Chondrocyte (in vitro differentiated cells): ENCODE measurements around the gene AGBL4. TPM values are rescaled to one million over a fixed set of nuclear protein-coding genes. Genes with fewer than 3 reads are reported as not detected.

Source experiments
- DNase-seq: peaks from one replicate; pipeline ENCODE4 v3.0.0; 2021; ENCODE audit warnings: mixed read lengths, low spot score
- H3K27ac Mint-ChIP-seq: one replicate; pipeline ENCODE4 v1.8.0; 2021; ENCODE audit warnings: mild to moderate bottlenecking, moderate library complexity, mixed read lengths; ENCODE audit not compliant: unreplicated experiment
- H3K27me3 Mint-ChIP-seq: 2 replicates; pipeline ENCODE4 v1.8.0; 2021; ENCODE audit warnings: low read depth, mixed read lengths
- H3K36me3 Mint-ChIP-seq: 2 replicates; pipeline ENCODE4 v1.8.0; 2021; ENCODE audit warnings: low read depth, mixed read lengths
- H3K4me1 Mint-ChIP-seq: 2 replicates; pipeline ENCODE4 v1.8.0; 2021; ENCODE audit warnings: low read depth, mild to moderate bottlenecking, mixed read lengths
- H3K4me3 Mint-ChIP-seq: one replicate; pipeline ENCODE4 v1.8.0; 2021; ENCODE audit warnings: mild to moderate bottlenecking, moderate library complexity, mixed read lengths; ENCODE audit not compliant: unreplicated experiment
- H3K9me3 Mint-ChIP-seq: 2 replicates; pipeline ENCODE4 v1.8.0; 2021; ENCODE audit warnings: low read depth, mixed read lengths
- CTCF ChIP-seq: fragments of 200-600 bp; sonication (generic); IDR thresholded peaks from 2 replicates; pipeline ENCODE4 v1.5.0; 2021; ENCODE audit warnings: antibody characterized with exemption, mild to moderate bottlenecking, moderate library complexity
- total RNA-seq: library from RNA; stranded (reverse); gene quantifications from 3 replicates; pipeline ENCODE4 v1.2.1, GENCODE V29; 2021

Gene AGBL4
- total RNA-seq, 1 donor from 2014 or later: not detected

GRCh38 chr1:48932366-48932765 is 1091.4 kb downstream of the AGBL4 start:
- H3K27me3 Mint-ChIP-seq: no peaks in the 10 kb centered on the region
- peaks cover under 1% of the 10 kb centered on the region for H3K9me3 Mint-ChIP-seq
- no peaks in the 10 kb centered on the region for H3K36me3 Mint-ChIP-seq
- no peak for DNase-seq
- H3K4me3 Mint-ChIP-seq: no peak overlapping the region
- H3K4me1 Mint-ChIP-seq: no peaks in the 10 kb centered on the region
- no peak for TF ChIP-seq CTCF
- H3K27ac Mint-ChIP-seq: no peak overlapping the region

- no peak for TF ChIP-seq CTCF
- no peak for DNase-seq
- no peaks in the 10 kb centered on the region for H3K36me3 Mint-ChIP-seq
Observed at GRCh38 chr1:48931506-48932192, 1092.1 kb downstream of the AGBL4 start.

GRCh38 chr1:48930011-48930410 is 1093.7 kb downstream of the AGBL4 start:
- Mint-ChIP-seq H3K4me1 (no peaks in the 10 kb centered on the region), H3K9me3 (peaks cover 4% of the 10 kb centered on the region), H3K27ac (no peak overlapping the region), H3K36me3 (no peaks in the 10 kb centered on the region), H3K27me3 (no peaks in the 10 kb centered on the region), H3K4me3 (no peak overlapping the region)
- no peak for TF ChIP-seq CTCF
- no peak for DNase-seq

More at GRCh38 chr1:48931506-48932192, 1092.1 kb downstream of the AGBL4 start:
- no peaks in the 10 kb centered on the region for H3K27me3 Mint-ChIP-seq
- H3K27ac Mint-ChIP-seq: no peak overlapping the region
- no peaks in the 10 kb centered on the region for H3K4me1 Mint-ChIP-seq
- H3K9me3 Mint-ChIP-seq: peaks cover 4% of the 10 kb centered on the region
- no peak overlapping the region for H3K4me3 Mint-ChIP-seq

GRCh38 chr1:48924099-48924498 is 1099.7 kb downstream of the AGBL4 start:
- H3K9me3 Mint-ChIP-seq: peaks cover 4% of the 10 kb centered on the region
- H3K27me3 Mint-ChIP-seq: no peaks in the 10 kb centered on the region
- no peak overlapping the region for H3K4me3 Mint-ChIP-seq
- no peaks in the 10 kb centered on the region for H3K4me1 Mint-ChIP-seq
- no peak overlapping the region for H3K27ac Mint-ChIP-seq
- TF ChIP-seq CTCF: no peak
- H3K36me3 Mint-ChIP-seq: no peaks in the 10 kb centered on the region
- no peak for DNase-seq

GRCh38 chr1:48923116-48923515 is 1100.6 kb downstream of the AGBL4 start:
- peaks cover 4% of the 10 kb centered on the region for H3K9me3 Mint-ChIP-seq
- no peaks in the 10 kb centered on the region for H3K4me1 Mint-ChIP-seq
- H3K4me3 Mint-ChIP-seq: no peak overlapping the region
- no peaks in the 10 kb centered on the region for H3K36me3 Mint-ChIP-seq
- no peak for DNase-seq
- H3K27me3 Mint-ChIP-seq: no peaks in the 10 kb centered on the region
- TF ChIP-seq CTCF: no peak
- H3K27ac Mint-ChIP-seq: no peak overlapping the region
